PC-3 (cell line): Measurements from ENCODE around the gene SLC17A5.
"Not testable (repeated sequence)": the region's sequence is repeated elsewhere in the genome, so short reads cannot be mapped to it uniquely, and the experiment has no call there.

Experiments
- EZH2 ChIP-seq: fragments of 300-600 bp; sonication (generic); IDR thresholded peaks from one replicate; pipeline ENCODE4 v1.6.1; 2017; ENCODE audit warnings: antibody characterized with exemption, mild to moderate bottlenecking, low read length; ENCODE audit not compliant: unreplicated experiment
- EZH2phosphoT487 ChIP-seq: fragments of 300-600 bp; sonication (generic); IDR thresholded peaks from 2 replicates; pipeline ENCODE4 v1.6.1; 2018; ENCODE audit warnings: mild to moderate bottlenecking, antibody characterized with exemption, low read length, borderline replicate concordance
- TF ChIP-seq, protein P1 (sequence below): fragments of 300-600 bp; sonication (generic); conservative IDR thresholded peaks from 2 replicates; pipeline ENCODE4 v1.5.1; 2017; ENCODE audit warnings: antibody characterized with exemption, low read depth, mild to moderate bottlenecking, low read length

DNA sequence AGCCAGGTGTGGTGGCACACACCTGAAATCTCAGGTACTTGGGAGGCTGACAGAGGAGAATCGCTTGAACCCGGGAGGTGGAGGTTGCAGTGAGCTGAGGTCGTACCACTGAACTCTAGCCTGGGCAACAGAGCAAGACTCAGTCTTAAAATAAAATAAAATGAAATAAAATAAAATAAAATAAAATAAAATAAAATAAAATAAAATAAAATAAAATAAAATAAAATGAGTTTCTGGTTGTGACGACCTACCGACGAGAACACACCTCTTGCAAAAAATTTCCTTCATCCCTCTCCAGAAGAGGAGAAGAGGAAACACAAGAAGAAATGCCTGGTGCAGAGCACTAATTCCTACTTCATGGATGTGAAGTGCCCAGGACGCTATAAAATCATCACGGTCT lies 35.7 kb downstream of the SLC17A5 start:
- TF ChIP-seq, protein P1, sequence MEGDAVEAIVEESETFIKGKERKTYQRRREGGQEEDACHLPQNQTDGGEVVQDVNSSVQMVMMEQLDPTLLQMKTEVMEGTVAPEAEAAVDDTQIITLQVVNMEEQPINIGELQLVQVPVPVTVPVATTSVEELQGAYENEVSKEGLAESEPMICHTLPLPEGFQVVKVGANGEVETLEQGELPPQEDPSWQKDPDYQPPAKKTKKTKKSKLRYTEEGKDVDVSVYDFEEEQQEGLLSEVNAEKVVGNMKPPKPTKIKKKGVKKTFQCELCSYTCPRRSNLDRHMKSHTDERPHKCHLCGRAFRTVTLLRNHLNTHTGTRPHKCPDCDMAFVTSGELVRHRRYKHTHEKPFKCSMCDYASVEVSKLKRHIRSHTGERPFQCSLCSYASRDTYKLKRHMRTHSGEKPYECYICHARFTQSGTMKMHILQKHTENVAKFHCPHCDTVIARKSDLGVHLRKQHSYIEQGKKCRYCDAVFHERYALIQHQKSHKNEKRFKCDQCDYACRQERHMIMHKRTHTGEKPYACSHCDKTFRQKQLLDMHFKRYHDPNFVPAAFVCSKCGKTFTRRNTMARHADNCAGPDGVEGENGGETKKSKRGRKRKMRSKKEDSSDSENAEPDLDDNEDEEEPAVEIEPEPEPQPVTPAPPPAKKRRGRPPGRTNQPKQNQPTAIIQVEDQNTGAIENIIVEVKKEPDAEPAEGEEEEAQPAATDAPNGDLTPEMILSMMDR, result not testable (repeated sequence)
- not testable (repeated sequence) for TF ChIP-seq EZH2phosphoT487, EZH2
